ENCODE measurements around the gene LIMD2. TPM values are rescaled to one million over a fixed set of nuclear protein-coding genes. Genes with fewer than 3 reads are reported as not detected.
"Not testable (repeated sequence)": the region's sequence is repeated elsewhere in the genome, so short reads cannot be mapped to it uniquely, and the experiment has no call there.

Gene LIMD2
- total RNA-seq, 1 experiment from 2014 or later: 93.5 TPM

DNA sequence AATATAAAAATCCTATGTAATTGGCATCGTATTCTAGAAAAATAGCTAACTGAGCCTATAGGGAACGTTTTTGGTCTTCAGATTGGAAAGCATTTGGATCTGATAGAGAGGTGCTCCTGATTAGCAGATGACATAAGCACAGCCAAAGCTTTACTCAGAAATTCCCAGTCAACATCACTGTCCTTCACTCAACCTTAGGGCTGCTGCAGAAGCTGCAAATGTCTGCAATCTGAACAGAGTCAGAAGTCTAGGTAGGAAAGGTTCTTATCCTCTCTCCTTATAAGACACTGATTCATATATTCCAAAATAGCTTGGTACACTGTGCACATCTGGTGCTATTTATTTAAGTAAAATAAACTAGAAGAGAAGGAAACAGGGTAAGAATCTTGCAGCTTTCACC, 22.5 kb upstream of the LIMD2 start:
- peaks cover 0 to 18% (median 16%) of the 10 kb centered on the region in 3 experiments; a peak in 5 of 7 replicates for H3K36me3 Mint-ChIP-seq (ENCODE audit: insufficient read depth in 1 of 3, low read depth in 3 of 3)
- no peak overlapping the region for H3T11ph ChIP-seq (ENCODE audit: low read length)
- no peaks in the 10 kb centered on the region for H3K23me2 ChIP-seq (ENCODE audit: insufficient read length, low read depth, low read length, poor library complexity, severe bottlenecking)
- no peak overlapping the region for H3K23ac ChIP-seq (ENCODE audit: insufficient read length, low read depth, low read length)
- H3K18ac ChIP-seq (ENCODE audit: insufficient read length, low read depth, low read length): no peak overlapping the region
- TF ChIP-seq CTCF (conservative IDR thresholded peaks at IDR 0.05): no peak
- H3K27ac Mint-ChIP-seq: no peak overlapping the region
- no peaks in the 10 kb centered on the region for H3K27me3 ChIP-seq (ENCODE audit: insufficient read depth, low read length)
- no peak overlapping the region for H4K8ac ChIP-seq (replicated peaks; ENCODE audit: insufficient read length, low read depth, low read length)
- H2BK12ac ChIP-seq (ENCODE audit: insufficient read length, low read depth, low read length): no peak overlapping the region
- H2BK20ac ChIP-seq (ENCODE audit: low read depth, low read length, poor library complexity, severe bottlenecking): no peak overlapping the region
- H2BK5ac ChIP-seq (ENCODE audit: insufficient read length, low read length): no peak overlapping the region
- no peak overlapping the region for H3K4ac ChIP-seq (ENCODE audit: low read depth, low read length)
- H3K79me1 ChIP-seq (ENCODE audit: insufficient read depth, low read depth, low read length, poor library complexity, severe bottlenecking): no peaks in the 10 kb centered on the region
- DNase-seq: no peak
- no peaks in the 10 kb centered on the region for H4K20me1 ChIP-seq (ENCODE audit: control insufficient read depth, insufficient read depth, insufficient read length)
- no peaks in the 10 kb centered on the region for H3K4me1 Mint-ChIP-seq
- no peaks in the 10 kb centered on the region for H3K27me3 Mint-ChIP-seq (ENCODE audit: low read depth)
- H3K4me3 Mint-ChIP-seq: no peak overlapping the region
- H2AK5ac ChIP-seq (ENCODE audit: insufficient read length, low read length): no peak overlapping the region
- H3K4me2 ChIP-seq (ENCODE audit: insufficient read depth, insufficient read length, low read length): no peak overlapping the region
- no peak overlapping the region for H2BK120ac ChIP-seq (ENCODE audit: low read depth, low read length, poor library complexity, severe bottlenecking)
- no peak overlapping the region for H3K27ac ChIP-seq (ENCODE audit: insufficient read length, low read depth, low read length)
- H2BK15ac ChIP-seq (ENCODE audit: low read depth, low read length): no peak overlapping the region
- no peak overlapping the region for H3K9ac ChIP-seq (ENCODE audit: extremely low read depth, insufficient read length, low read length)
- H3K56ac ChIP-seq (ENCODE audit: insufficient read length, low read depth, low read length): no peak overlapping the region
- H4K91ac ChIP-seq (ENCODE audit: insufficient read length, low read depth, low read length): no peak overlapping the region
- H3K14ac ChIP-seq (ENCODE audit: insufficient read depth, low read length): no peak overlapping the region
- no peaks in the 10 kb centered on the region for H3K9me3 Mint-ChIP-seq
- no peaks in the 10 kb centered on the region for H3K4me1 ChIP-seq (ENCODE audit: insufficient read depth, low read length)
- H3K9me3 ChIP-seq (ENCODE audit: control insufficient read depth, low read depth, low read length): no peaks in the 10 kb centered on the region
- no peak overlapping the region for H2AFZ ChIP-seq (ENCODE audit: low read length)
- no peaks in the 10 kb centered on the region for H3K79me2 ChIP-seq (ENCODE audit: insufficient read depth, low read length)
- no CpG with 5 or more reads among the region's 2 CpGs for WGBS (ENCODE audit: extremely low coverage, insufficient read length, low lambda C conversion rate)
- H4K5ac ChIP-seq (ENCODE audit: insufficient read length, low read depth, low read length): no peak overlapping the region

- H3K79me2 ChIP-seq (ENCODE audit: insufficient read depth, low read length); H3K18ac ChIP-seq (ENCODE audit: insufficient read length, low read depth, low read length); H3K4me3 Mint-ChIP-seq; H3K4me1 Mint-ChIP-seq; H3K79me1 ChIP-seq (ENCODE audit: insufficient read depth, low read depth, low read length, poor library complexity, severe bottlenecking); H2BK12ac ChIP-seq (ENCODE audit: insufficient read length, low read depth, low read length); H4K20me1 ChIP-seq (ENCODE audit: control insufficient read depth, insufficient read depth, insufficient read length); H2BK15ac ChIP-seq (ENCODE audit: low read depth, low read length); H4K5ac ChIP-seq (ENCODE audit: insufficient read length, low read depth, low read length); H4K91ac ChIP-seq (ENCODE audit: insufficient read length, low read depth, low read length); H2BK5ac ChIP-seq (ENCODE audit: insufficient read length, low read length); H3K27me3 ChIP-seq (ENCODE audit: insufficient read depth, low read length); H3K9me3 Mint-ChIP-seq; H3K27ac ChIP-seq (ENCODE audit: insufficient read length, low read depth, low read length); H2BK120ac ChIP-seq (ENCODE audit: low read depth, low read length, poor library complexity, severe bottlenecking); H3K14ac ChIP-seq (ENCODE audit: insufficient read depth, low read length); H3K9me3 ChIP-seq (ENCODE audit: control insufficient read depth, low read depth, low read length); H2AK5ac ChIP-seq (ENCODE audit: insufficient read length, low read length); H2AFZ ChIP-seq (ENCODE audit: low read length); H4K8ac ChIP-seq (replicated peaks; ENCODE audit: insufficient read length, low read depth, low read length); H3T11ph ChIP-seq (ENCODE audit: low read length); H3K23me2 ChIP-seq (ENCODE audit: insufficient read length, low read depth, low read length, poor library complexity, severe bottlenecking); H3K4ac ChIP-seq (ENCODE audit: low read depth, low read length); H3K4me1 ChIP-seq (ENCODE audit: insufficient read depth, low read length); H3K27me3 Mint-ChIP-seq (ENCODE audit: low read depth); H2BK20ac ChIP-seq (ENCODE audit: low read depth, low read length, poor library complexity, severe bottlenecking); DNase-seq; H3K9ac ChIP-seq (ENCODE audit: extremely low read depth, insufficient read length, low read length); H3K27ac Mint-ChIP-seq; H3K4me2 ChIP-seq (ENCODE audit: insufficient read depth, insufficient read length, low read length); H3K23ac ChIP-seq (ENCODE audit: insufficient read length, low read depth, low read length); H3K56ac ChIP-seq (ENCODE audit: insufficient read length, low read depth, low read length): not testable (repeated sequence)
- WGBS (ENCODE audit: extremely low coverage, insufficient read length, low lambda C conversion rate): no CpG with 5 or more reads among the region's 5 CpGs
- peaks cover 0 to 11% (median 6%) of the 10 kb centered on the region in 3 experiments; a peak in 4 of 7 replicates for H3K36me3 Mint-ChIP-seq (ENCODE audit: insufficient read depth in 1 of 3, low read depth in 3 of 3)
Measured at GRCh38 chr17:63720194-63720593, 20.3 kb upstream of the LIMD2 start.
